Islet precursor cell (in vitro differentiated cells): Measurements from ENCODE around the gene SCARB1.
A peak's percentile ranks its signal among the peaks of the same experiment; 100 is the strongest.
"Not testable (repeated sequence)": the region's sequence is repeated elsewhere in the genome, so short reads cannot be mapped to it uniquely, and the experiment has no call there.

ENCODE experiments used
- DNase-seq: peaks from one replicate; pipeline ENCODE4 v3.0.0-alpha.2; 2018

The SCARB1 gene

GRCh38 chr12:124863416-124864325, at the start of gene SCARB1:
TSS of gene SCARB1 (minus strand) at chr12:124863864. CDS start at chr12:124863720, 144 bp downstream.
- DNase-seq = peak; percentile 97

GRCh38 chr12:124912529-124913287, 49.0 kb upstream of the SCARB1 start:
- DNase-seq = not testable (repeated sequence)

- not testable (repeated sequence) for DNase-seq
Observed at GRCh38 chr12:124911521-124911920, 47.9 kb upstream of the SCARB1 start.

- DNase-seq = peak; percentile 69
Observed at GRCh38 chr12:124910561-124911478, 47.2 kb upstream of the SCARB1 start.

- peak; percentile 60 for DNase-seq
Observed at GRCh38 chr12:124909831-124910560, 46.3 kb upstream of the SCARB1 start.

- DNase-seq = peak; percentile 95
Observed at GRCh38 chr12:124906606-124907261, 43.1 kb upstream of the SCARB1 start.

- DNase-seq = peak; percentile 96
Observed at GRCh38 chr12:124904306-124905098, 40.8 kb upstream of the SCARB1 start.

- no peak for DNase-seq
Observed at GRCh38 chr12:124902916-124903315, 39.3 kb upstream of the SCARB1 start.

GRCh38 chr12:124901003-124901402, 37.3 kb upstream of the SCARB1 start:
- DNase-seq = no peak

GRCh38 chr12:124900345-124900795, 36.7 kb upstream of the SCARB1 start:
- DNase-seq = not testable (repeated sequence)

- DNase-seq = no peak
Observed at GRCh38 chr12:124898923-124899294, 35.2 kb upstream of the SCARB1 start.

- DNase-seq = no peak
Observed at GRCh38 chr12:124898200-124898922, 34.7 kb upstream of the SCARB1 start.

GRCh38 chr12:124896461-124896860, 32.8 kb upstream of the SCARB1 start:
- DNase-seq = no peak

GRCh38 chr12:124893792-124894516, 30.3 kb upstream of the SCARB1 start:
- no peak for DNase-seq

- no peak for DNase-seq
Observed at GRCh38 chr12:124888260-124888659, 24.6 kb upstream of the SCARB1 start.

- DNase-seq = not testable (repeated sequence)
Observed at GRCh38 chr12:124887766-124888165, 24.1 kb upstream of the SCARB1 start.

GRCh38 chr12:124884587-124885438, 21.1 kb upstream of the SCARB1 start:
- no peak for DNase-seq
